Stimulated activated CD8-positive, alpha-beta memory T cell treated with anti-CD3 and anti-CD28 coated beads, Interleukin-7, amount 100 ng/mL, for 1 hour (primary cell): Measurements from ENCODE around the gene B4GALNT4.
"Not testable (repeated sequence)": the region's sequence is repeated elsewhere in the genome, so short reads cannot be mapped to it uniquely, and the experiment has no call there.

ENCODE experiments used
- DNase-seq, 2 donors: peaks; one replicate each; pipeline ENCODE4 v3.0.0-alpha.2; 2020; ENCODE audit warnings: low read depth in 2 of 2

The B4GALNT4 gene

DNA sequence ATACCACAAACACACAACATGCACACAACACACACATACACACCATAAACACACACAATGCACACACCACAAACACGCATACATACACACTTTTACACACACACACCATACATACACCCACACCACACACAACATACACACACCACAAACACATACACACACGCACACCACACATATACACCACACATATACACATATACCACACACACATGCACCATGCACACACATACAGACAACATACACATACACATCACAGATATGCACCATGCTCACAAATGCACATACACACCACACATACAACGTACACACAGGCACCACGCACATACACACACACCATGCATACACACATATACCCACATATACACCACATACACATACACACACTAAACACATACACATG lies 11.7 kb upstream of the B4GALNT4 start:
- no peak for DNase-seq

DNA sequence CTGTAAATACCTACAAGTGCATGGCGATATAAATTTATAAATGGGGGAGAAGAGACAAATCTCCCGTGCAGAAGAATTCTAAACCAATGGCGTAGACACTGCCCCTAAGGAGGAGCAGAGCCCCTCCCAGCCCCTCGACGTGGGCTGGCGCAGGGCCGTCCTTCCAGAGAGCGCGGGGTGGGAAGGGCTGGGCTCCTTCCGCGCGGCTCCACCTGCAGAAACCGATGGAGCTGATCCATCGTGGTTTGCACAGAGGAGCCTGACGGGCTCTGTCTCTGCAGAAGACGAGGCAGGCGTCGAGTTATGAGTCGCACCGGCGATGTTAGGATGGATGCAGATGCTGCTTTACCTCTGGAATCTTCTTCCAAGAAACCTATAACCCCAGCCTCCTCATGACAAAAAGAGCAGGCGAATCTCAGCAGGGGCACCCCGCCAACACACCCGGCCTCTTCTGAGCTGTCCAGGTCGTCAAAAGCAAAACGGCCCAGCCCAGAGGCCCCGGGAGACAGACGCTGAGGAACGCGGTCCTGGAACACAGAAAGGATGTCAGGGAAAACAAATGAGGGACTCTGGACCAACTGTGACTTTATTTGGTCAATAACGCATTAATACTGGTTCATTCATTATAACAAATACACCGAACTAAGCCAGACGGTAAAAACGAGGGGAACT lies 11.0 kb upstream of the B4GALNT4 start:
- no peak for DNase-seq

DNA sequence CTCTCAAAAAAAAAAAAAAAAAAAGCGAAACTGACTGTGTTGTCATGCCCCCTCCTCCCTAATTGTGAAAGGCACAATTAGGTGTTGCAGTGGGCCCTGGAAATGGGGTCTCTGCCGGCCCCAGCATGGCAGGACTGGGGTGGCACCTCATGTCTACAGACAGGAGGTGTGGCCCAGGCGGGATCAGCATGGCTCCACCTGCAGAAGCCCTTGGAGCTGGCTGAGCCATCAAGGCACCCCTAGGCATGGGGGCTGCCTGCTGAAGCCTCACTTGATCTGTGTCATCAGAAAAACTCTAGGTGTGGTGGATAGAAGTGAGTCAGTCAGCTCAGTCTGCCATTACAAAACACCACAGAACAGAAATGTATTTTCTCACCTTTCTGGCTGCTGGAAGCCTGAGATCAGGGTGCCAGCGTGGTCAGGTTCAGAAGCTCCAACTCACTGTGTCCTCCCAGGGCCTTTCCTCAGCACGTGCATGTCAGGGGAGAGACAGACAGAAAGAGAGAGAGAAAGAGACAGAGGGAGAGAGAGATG lies 10.1 kb upstream of the B4GALNT4 start:
- peak in 1 of 2 donors; percentile 14 for DNase-seq

DNA sequence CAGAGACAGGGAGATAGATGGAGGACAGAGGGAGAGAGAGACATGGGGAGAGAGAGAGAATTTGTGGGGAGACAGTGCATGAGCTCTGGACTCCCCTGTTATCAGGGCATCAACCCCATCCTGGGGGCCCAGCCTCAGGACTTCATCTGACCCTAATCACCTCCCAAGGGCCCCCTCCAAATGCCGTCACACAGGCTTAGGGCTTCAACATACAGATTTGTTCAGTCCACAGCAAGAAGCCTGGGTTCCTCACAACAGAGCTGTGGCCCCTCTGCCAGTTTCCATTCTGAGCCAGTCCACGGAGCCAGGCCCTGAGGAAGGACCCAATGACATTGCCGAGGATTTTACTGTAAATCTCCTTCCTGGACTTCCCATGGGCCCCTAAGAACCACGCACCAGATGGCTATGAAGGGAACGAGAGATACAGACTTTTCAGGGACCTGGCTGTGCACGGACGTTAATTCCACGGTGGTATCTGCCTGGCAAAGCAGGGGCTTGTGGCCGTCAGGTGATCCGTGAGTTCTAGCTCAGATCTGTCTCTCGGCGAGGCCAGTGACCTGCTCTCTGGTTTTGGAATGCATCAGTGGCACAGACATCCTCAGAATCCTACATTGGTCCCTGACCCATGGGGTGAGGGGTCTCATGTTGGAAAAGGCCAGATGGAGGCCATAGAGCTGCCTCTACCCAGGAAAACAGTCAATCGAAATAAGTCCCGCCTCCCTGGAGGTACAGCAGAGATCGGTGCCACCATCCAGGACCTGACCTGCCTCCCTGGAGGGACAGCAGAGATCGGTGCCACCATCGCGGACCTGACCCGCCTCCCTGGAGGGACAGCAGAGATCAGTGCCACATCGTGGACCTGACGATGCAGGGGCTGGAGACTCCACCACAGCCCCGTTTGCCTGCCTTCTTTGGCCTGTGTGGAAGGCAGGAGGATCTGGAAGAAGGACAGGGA lies 8.7 kb upstream of the B4GALNT4 start:
- no peak for DNase-seq

DNA sequence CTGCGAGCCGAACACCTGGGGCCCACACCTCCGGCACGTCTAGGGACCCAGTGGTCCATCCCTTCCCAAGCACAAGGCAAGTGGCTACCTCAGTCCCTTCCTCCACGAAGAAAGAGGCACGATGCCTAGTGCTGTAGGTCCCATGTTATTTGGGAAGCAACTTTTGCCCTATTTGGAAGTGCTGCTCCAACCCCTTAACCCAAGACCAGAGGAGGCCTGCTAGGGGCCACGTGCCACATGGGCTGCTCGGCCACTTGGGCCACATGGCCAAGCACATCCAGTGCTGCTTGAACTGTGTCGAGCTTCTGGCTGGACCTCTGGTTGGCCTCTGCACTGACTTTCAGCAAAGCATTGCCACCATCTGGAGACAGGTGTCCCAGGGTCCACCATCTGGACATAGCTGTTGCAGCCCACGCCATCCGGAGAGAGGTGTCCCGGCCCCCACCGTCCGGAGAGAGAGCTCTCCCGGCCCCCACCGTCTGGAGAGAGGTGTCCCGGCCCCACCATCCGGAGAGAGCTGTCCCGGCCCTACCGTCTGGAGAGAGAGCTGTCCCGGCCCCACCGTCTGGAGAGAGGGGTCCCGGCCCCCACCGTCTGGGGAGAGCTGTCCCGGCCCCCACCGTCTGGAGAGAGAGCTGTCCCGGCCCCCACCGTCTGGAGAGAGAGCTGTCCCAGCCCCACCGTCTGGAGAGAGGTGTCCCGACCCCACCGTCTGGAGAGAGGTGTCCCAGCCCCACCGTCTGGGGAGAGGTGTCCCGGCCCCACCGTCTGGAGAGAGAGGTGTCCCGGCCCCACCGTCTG lies 6.5 kb upstream of the B4GALNT4 start:
- no peak for DNase-seq

DNA sequence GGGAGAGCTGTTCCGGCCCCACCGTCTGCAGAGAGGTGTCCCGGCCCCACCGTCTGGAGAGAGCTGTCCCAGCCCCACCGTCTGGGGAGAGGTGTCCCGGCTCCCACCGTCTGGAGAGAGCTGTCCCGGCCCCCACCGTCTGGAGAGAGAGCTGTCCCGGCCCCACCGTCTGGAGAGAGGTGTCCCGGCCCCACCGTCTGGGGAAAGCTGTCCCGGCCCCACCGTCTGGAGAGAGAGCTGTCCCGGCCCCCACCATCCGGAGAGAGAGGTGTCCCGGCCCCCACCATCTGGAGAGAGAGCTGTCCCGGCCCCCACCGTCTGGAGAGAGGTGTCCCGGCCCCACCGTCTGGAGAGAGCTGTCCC lies 5.9 kb upstream of the B4GALNT4 start:
- not testable (repeated sequence) for DNase-seq

DNA sequence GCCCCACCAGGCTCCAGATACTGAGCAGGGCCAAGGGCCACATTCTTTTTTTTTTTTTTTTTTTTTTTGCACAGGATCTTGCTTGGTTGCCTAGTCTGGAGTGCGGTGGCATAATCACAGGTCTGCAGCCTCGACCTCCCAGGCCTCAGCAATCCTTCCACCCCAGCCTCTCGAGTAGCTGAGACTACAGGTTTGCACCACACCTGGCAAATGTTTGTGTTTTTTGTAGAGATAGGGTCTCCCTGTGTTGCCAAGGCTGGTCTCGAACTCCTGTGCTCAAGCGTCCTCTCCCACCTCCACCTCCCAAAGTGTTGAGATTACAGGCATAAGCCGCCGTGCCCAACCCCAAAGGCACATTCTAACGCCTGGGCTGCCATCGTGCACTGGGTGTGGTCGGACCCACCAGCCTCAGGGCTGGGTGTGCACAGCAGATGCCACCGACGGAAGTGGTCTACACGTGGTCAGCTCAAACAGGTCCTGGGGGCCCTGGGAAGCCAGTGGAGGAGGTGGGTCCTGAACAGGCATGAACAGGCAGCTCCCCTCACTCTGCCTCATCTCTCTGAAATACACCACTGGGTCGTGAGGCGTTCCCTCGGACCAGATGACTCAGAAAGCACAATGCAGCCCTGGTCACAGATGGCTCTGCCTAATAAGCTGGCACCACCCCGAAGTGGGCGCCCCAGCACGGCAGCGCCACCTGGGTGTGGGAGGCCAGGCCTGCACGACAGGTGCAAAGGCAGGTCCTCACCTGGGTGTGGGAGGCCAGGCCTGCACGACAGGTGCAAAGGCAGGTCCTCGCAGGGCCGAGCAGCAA lies 5.1 kb upstream of the B4GALNT4 start:
- DNase-seq, result peak; percentile 34 to 39

DNA sequence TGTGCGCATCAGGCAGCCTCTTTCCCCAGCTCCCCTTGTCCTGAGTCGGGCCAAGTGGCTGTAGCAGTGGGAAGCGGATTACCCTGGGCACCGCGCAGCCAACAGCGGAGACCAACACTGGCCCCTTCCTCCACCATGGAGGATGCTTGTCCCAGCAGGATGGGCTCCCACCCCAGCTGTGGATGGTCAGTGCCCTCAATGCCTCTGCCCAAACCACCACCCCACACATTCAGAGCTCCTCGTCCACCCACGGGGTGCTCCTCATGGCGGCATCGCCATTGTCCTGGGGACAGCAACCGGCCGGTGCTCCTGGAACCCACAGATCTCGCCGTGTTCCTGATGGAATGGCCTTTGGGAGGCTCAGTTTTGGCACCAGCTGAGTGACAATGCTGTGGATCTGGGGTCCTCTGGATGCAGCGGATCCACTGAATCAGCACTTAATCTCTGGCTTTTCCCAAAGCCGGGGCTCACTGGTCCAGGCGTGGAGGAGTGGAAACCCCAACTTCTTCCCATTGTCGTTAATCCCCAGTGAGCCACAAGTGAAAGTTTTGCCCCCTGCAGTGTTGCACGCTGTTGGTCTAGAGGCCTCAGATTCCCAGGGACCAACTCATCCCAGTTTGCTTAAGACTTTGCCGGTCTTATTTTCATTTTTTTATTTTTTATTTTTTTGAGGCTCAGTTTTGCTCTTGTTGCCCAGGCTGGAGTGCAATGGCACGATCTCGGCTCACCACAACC lies 4.1 kb upstream of the B4GALNT4 start:
- no peak for DNase-seq

DNA sequence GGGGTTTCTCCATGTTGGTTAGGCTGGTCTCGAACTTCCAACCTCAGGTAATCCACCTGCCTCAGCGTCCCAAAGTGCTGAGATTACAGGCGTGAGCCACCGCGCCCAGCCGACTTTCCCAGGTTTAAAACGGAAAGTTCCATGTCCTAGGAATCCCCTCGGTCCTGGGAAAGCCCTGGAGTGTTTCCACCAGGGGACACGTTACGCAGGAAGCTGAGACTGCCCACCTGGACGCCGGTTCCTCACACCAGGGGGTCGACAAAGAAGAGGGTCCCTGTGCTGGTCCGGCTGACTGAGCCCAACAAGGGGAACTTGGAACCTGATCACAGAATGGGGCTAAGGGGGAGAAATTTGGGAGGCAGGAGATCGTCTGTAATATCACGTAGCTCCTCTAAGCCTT lies 3.5 kb upstream of the B4GALNT4 start:
- DNase-seq, result no peak

DNA sequence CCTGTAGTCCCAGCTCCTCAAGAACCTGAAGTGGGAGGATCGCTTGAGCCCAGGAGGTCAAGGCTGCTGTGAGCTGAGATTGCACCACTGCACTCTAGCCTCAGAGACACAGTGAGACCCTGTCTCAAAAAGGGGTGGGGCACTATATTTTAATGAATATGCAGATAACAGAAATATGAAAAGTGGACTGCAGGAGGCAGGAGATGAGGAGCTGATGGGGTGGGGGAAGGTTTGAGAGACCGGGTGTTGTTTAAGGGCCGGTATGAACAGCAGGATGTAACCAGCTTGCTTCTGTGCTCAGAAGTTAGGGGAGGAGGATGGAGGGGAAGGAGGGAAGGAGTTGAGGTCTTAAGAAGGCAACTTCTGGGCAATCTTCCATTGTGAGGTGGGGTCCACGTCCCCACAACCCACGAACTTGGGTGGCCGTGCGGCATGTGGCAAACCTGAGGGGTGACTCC lies 1.3 kb upstream of the B4GALNT4 start:
- no peak for DNase-seq

DNA sequence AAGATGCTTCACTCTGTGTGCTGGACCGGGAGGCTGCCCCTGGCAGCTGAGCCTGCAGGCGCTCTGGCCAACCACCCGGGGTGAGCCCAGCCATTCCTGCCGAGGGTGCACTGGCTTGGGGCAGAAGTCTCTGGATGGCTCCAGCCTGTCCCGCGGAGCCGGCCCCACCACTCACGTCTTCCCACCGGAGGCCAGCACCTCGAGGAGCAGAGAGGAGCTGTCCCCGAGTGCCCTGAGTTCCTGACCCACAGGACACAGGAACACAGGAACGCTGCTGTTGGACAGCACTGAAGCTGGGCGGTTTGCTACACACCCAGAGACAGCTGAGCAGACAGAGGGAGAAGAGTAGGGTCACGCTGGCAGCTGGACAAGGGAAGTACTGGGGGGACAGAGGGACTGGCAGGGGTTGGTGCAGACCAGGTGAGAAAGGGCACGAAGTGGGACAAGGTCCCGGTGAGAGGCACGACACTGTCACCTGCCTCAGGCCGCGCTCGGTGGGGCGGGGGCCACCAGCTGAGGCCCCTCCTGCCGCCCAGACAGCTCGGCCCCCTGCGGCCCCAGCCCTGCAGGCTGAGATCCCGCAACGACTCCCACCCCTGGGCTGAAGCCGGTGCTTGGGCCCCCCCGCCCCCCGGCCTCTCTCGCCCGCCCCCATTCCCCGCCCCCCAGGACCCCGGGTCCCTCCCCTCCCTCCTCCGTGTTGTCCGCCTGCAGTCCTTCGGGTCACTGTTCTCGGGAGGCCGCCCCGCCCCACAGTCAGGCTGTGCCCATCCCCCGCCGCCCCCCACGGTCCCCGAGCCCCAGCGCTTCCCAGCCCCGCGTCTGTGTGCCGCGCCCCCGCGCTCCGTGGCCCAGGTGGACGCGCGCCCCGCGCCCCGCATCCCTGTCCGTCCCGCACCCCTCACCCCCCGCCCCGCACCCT lies 624 bp upstream of the B4GALNT4 start:
- DNase-seq, result no peak

DNA sequence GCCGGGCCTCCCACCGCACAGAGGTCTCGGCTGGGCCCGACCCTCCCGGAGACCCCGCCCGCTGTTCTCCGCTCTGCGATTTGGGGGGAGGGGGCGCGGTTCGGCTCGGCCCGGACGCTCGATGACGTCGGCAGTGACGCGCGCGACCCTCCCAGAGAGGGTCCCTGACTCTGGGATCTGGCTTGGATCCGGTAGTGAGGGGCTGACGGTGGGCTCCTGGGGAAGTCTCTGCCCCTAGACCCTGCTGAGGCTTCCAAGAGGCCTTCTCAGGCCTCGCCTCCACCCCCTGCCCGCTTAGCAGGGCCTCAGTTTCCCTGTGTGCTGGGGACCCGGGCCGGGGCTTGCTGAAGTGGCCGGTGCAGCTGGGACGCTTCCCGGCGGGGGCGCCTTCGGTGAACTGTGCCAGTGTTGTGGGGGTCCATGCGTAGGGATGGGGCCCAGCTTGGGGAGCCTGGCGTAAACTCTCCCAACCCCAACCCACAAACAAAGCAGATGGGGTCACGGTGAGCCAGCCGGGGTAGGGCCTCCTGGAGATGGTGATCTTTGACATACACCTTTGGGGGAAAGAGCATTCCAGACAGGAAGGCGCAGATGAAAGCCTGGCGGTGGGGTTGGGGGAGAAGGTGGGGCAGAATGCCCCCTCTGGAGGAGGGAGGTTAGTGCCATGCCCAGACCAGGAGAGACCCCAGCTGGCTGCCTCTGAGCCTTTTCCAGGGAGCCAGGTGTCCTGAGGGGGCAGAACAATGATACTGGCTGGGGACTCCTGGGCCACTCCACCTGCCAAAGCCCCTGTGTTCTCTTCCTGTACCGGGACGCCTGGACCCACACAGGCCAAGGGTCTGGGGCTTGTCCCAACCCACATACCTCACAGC lies 1.0 kb downstream of the B4GALNT4 start:
- DNase-seq, result no peak

DNA sequence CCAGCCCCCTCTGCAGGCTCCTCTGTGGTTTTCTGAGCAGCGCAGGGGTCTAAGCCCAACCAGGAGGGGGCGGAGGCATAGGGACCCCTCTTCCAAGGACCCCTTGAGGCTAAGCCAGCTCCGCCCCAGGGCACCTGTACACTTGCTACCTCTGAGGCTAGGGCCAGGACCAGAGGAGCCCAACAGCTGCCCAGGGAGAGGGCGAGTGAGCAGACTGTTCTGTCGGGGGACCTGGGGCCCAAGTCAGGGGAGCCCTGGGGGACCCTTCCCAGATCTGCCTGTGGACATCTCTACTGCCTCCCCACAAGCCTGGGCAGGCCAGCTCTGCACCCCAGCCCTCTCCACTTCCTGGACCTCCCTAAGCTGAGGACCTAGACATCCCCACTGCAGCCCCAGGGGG lies 1.8 kb downstream of the B4GALNT4 start:
- no peak for DNase-seq

DNA sequence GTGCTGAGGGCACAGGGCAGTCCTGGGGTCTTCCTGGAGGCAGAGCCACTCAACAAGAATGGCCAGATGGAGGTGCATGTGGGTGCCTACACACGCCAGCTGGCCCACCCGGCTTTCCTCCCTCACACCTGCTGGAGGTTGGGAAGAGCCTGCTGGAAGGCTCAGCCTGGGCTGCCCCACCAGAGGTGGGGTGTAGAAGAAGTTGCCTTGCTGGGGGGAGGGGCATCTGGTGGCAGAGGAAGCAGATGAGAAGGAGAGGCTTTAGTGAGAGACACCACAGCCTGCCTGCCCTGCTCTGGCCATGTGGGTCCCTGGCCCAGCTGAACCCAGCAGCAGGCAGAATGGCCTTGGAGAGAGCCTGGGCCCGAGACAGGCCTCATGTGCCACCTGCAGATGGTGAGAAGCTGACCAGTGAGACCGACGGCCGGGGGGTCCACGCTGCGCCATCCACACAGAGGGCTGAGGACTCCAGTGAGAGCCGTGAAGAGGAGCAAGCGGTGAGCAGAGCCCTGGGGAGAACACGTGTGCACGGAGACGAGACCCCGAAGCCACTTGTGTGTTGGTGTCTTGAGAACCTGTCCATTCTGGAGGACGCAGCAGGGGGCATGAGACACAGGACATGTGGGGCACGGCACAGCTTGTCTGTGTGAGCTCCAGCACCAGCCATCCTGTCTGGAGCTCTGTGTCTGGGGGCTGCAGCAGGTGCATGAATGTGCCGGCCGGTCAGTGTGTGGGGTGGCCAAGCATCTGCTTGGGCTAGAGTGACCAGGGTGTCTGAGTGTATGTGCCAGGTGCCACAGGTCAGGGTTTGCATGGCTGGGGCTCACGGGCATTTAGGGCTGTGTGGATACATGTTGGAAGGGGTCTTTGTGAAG lies 2.7 kb downstream of the B4GALNT4 start:
- no peak for DNase-seq

DNA sequence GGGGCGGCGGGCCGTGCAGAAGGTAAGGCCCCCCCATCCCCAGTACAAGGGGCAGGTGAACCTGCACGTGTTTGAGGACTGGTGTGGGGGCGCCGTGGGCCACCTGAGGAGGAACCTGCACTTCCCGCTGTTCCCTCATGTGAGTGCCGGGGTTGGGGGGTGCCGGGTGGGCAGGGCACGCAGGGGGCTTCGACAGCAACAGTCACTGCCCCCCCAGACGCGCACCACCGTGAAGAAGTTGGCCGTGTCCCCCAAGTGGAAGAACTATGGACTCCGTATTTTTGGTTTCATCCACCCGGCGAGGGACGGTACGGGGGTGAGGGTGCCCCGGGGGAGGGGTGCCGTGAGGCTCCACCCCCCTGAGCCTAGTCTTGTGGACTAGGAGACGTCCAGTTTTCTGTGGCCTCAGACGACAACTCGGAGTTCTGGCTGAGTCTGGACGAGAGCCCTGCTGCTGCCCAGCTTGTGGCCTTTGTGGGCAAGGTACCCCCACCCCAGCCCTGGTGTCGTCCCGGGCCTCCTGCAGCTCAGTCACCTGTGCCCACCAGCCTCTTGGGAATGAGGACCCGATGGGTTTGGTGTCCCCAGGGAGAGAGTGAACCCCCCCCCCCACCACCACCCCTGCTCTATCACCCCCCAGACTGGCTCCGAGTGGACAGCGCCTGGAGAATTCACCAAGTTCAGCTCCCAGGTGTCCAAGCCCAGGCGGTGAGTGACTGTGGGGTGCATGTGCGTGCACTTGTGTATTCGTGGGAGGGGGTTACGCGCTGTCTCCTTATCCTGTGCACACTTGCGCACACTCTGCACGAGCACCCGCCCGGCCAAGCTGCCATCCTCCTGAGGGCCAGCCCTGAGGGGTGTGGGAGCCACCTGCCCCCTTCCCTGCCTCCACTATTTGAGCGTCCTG lies 3.8 kb downstream of the B4GALNT4 start:
- no peak for DNase-seq
